HepG2 (cell line): ENCODE results near the gene ZDHHC19. TPM values are rescaled to one million over a fixed set of nuclear protein-coding genes. Genes with fewer than 3 reads are reported as not detected.

Experiments
- CENPBD1 ChIP-seq: sonication (generic); formaldehyde crosslinking; IDR thresholded peaks from 2 replicates; pipeline ENCODE4 v1.8.0; 2022; ENCODE audit warnings: missing genetic modification reagents, low read depth, mild to moderate bottlenecking, borderline replicate concordance
- RXRB ChIP-seq: IDR thresholded peaks from 2 replicates; pipeline ENCODE4 v1.6.1; 2016; ENCODE audit warnings: borderline replicate concordance, missing genetic modification reagents, missing compliant biosample characterization
- SALL2 ChIP-seq: sonication (generic); formaldehyde crosslinking; IDR thresholded peaks from 2 replicates; pipeline ENCODE4 v1.8.1; 2023; ENCODE audit warnings: mild to moderate bottlenecking, missing genetic modification reagents, inconsistent platforms
- TBX3 ChIP-seq: fragments of 450-650 bp; IDR thresholded peaks from 2 replicates; pipeline ENCODE4 v1.6.1; 2017; ENCODE audit warnings: antibody characterized with exemption, mild to moderate bottlenecking, inconsistent platforms, borderline replicate concordance
- TOE1 ChIP-seq: sonication (generic); formaldehyde crosslinking; IDR thresholded peaks from 2 replicates; pipeline ENCODE4 v1.4.0; 2020; ENCODE audit warnings: mild to moderate bottlenecking, missing genetic modification reagents
- ZBTB26 ChIP-seq: IDR thresholded peaks from 2 replicates; pipeline ENCODE4 v1.6.1; 2016; ENCODE audit warnings: missing compliant biosample characterization, missing genetic modification reagents, borderline replicate concordance
- ZBTB37 ChIP-seq: sonication (generic); formaldehyde crosslinking; IDR thresholded peaks from 2 replicates; pipeline ENCODE4 v1.4.0; 2020; ENCODE audit warnings: mild to moderate bottlenecking, missing genetic modification reagents
- ZBTB40 ChIP-seq, 2 experiments: fragments of 450-650 bp in 1 of 2; sonication (generic) in 1 of 2; formaldehyde crosslinking in 1 of 2; IDR thresholded peaks; 2 replicates each; pipeline versions ENCODE4 v1.6.1 to v1.8.0; 2016 to 2022; ENCODE audit warnings: antibody characterized with exemption in 1 of 2, mild to moderate bottlenecking in 1 of 2, missing genetic modification reagents in 1 of 2
- ZNF510 ChIP-seq: sonication (generic); formaldehyde crosslinking; IDR thresholded peaks from 2 replicates; pipeline ENCODE4 v1.4.0; 2020; ENCODE audit warnings: low read depth, mild to moderate bottlenecking, missing genetic modification reagents
- ZNF567 ChIP-seq: sonication (generic); formaldehyde crosslinking; IDR thresholded peaks from 2 replicates; pipeline ENCODE4 v1.8.1; 2023; ENCODE audit warnings: mild to moderate bottlenecking, missing genetic modification reagents, borderline replicate concordance
- ZNF777 ChIP-seq: sonication (generic); formaldehyde crosslinking; IDR thresholded peaks from 2 replicates; pipeline ENCODE4 v1.4.0; 2020; ENCODE audit warnings: missing genetic modification reagents
- polyA plus RNA-seq, 8 experiments: library from polyadenylated mRNA; depleted of rRNA in 3 of 8; stranded (reverse) in 7 of 8; unstranded in 1 of 8; fragments of >200 nt; fragmentation: Illumina TruSeq in 4 of 8; extraction: Trizol in 4 of 8; gene quantifications; 2 replicates each; pipeline versions ENCODE4 v1.2.1 to v1.2.3, GENCODE V29; 2011 to 2016; ENCODE audit warnings: low read depth in 4 of 8, missing spikeins in 1 of 8, mixed read lengths in 1 of 8; ENCODE audit not compliant: insufficient read depth in 1 of 8
- total RNA-seq, 5 experiments: library from RNA; depleted of rRNA; stranded (reverse); fragments of >200 nt; fragmentation: Illumina TruSeq; extraction: Trizol; gene quantifications; 2 replicates each; pipeline ENCODE4 v1.2.3, GENCODE V29; 2016; ENCODE audit warnings: low read depth in 1 of 5

Gene ZDHHC19
- total and polyA plus RNA-seq, 2 of the 13 experiments (the other 11 are each of a cell fraction or from before 2014, with no cell fraction given), result 0.22 to 0.53 TPM

GRCh38 chr3:196210673-196211556 lies at the start of gene ZDHHC19 (continued):
- TF ChIP-seq ZBTB40 (IDR thresholded peaks at IDR 0.05) (no peak), ZBTB40 (CRISPR knock-in tag; IDR thresholded peaks at IDR 0.05) (no peak), SALL2 (CRISPR knock-in tag) (no peak), CENPBD1 (CRISPR knock-in tag) (no peak), TOE1 (CRISPR knock-in tag) (no peak), ZBTB37 (CRISPR knock-in tag) (no peak), ZNF777 (CRISPR knock-in tag) (peak; percentile 44; the same call in 1 of the 2 replicates), ZBTB26 (CRISPR knock-in tag) (no peak), TBX3 (no peak), ZNF510 (CRISPR knock-in tag) (no peak), RXRB (CRISPR knock-in tag) (0 out of 2 replicates have a peak, but pooled peaks have one; percentile 11), ZNF567 (CRISPR knock-in tag) (no peak)
